HepG2 (cell line): ENCODE data around the gene RRP9. TPM values are rescaled to one million over a fixed set of nuclear protein-coding genes. Genes with fewer than 3 reads are reported as not detected.

Source experiments
- ATAC-seq: fragments of 200-7000 bp; cut with Tn5 transposase; 3 replicates; pipeline ENCODE4 v1.9.1; 2020; ENCODE audit warnings: mild to moderate bottlenecking, moderate library complexity
- BruUV-seq: library from RNA; stranded (reverse); fragments of 400-500 nt; replicated peaks from 2 replicates; lab custom pipeline; 2021; lab: Mats Ljungman, UMichigan
- CTCF ChIA-PET: fragments of 300-600 bp; formaldehyde crosslinking; extraction: SDS; loops from one replicate; lab custom pipeline; 2021; ENCODE audit warnings: low total read pairs, inconsistent platforms, low intra/inter-chr PET ratio; lab: Yijun Ruan, JAX
- POLR2A ChIA-PET: fragments of 350-600 bp; sonication (Branson Sonifier 250); formaldehyde crosslinking; loops from one replicate; lab custom pipeline; 2020; ENCODE audit warnings: antibody characterized with exemption, inconsistent platforms; lab: Yijun Ruan, JAX
- DNase-seq: peaks from one replicate; pipeline ENCODE4 v3.0.0-alpha.2; 2015; ENCODE audit warnings: low spot score
- FAIRE-seq: peaks from 3 replicates; lab custom pipeline; 2011; peaks lifted over from hg19 to GRCh38; lab: Jason Lieb, UNC
- H2AFZ ChIP-seq: one replicate; pipeline ENCODE4 v1.6.1; 2011; ENCODE audit warnings: low read length, inconsistent platforms
- H3K27ac ChIP-seq: fragments of 300-600 bp; 3 replicates; pipeline ENCODE4 v1.8.0; 2011; ENCODE audit warnings: mixed run types, mild to moderate bottlenecking, mixed read lengths, low read length, inconsistent platforms; ENCODE audit not compliant: insufficient read depth; ENCODE audit errors: extremely low read length
- H3K27me3 ChIP-seq, 2 experiments: fragments of 200-600 bp in 1 of 2; 2 replicates in 1 of 2; 3 replicates in 1 of 2; pipeline versions ENCODE4 v1.6.0 to v1.8.0; 2011; ENCODE audit warnings: low read length in 2 of 2, mild to moderate bottlenecking in 2 of 2, moderate library complexity in 2 of 2, inconsistent platforms in 1 of 2; ENCODE audit not compliant: insufficient read depth in 2 of 2, control insufficient read depth in 1 of 2
- H3K36me3 ChIP-seq, 2 experiments: fragments of 200-600 bp in 1 of 2; replicated peaks in 1 of 2; 2 replicates in 1 of 2; 3 replicates in 1 of 2; pipeline versions ENCODE4 v1.5.1 to v1.8.0; 2011; ENCODE audit warnings: low read length in 2 of 2, inconsistent platforms in 1 of 2; ENCODE audit not compliant: insufficient read depth in 2 of 2, control insufficient read depth in 1 of 2
- H3K4me1 ChIP-seq: 2 replicates; pipeline ENCODE4 v1.5.1; 2012; ENCODE audit warnings: low read length, inconsistent platforms; ENCODE audit not compliant: insufficient read depth
- H3K4me2 ChIP-seq: 2 replicates; pipeline ENCODE4 v1.6.0; 2011; ENCODE audit warnings: low read depth, low read length, inconsistent platforms
- H3K4me3 ChIP-seq, 3 experiments: fragments of 200-600 bp in 1 of 3; sonication (generic), shearing (Covaris generic) in 1 of 3; replicated peaks in 1 of 3; 2 replicates each; pipeline ENCODE4 v1.5.1; 2011 to 2016; ENCODE audit warnings: low read length in 3 of 3, inconsistent platforms in 2 of 3, low read depth in 2 of 3, mild to moderate bottlenecking in 2 of 3, control low read depth in 1 of 3, mixed read lengths in 1 of 3; ENCODE audit not compliant: insufficient read depth in 1 of 3
- H3K79me2 ChIP-seq: one replicate; pipeline ENCODE4 v1.6.1; 2011; ENCODE audit warnings: low read length, inconsistent platforms; ENCODE audit not compliant: insufficient read depth
- H3K9ac ChIP-seq: 2 replicates; pipeline ENCODE4 v1.6.0; 2011; ENCODE audit warnings: mild to moderate bottlenecking, low read depth, low read length, inconsistent platforms; ENCODE audit not compliant: insufficient read depth
- H3K9me3 ChIP-seq: 2 replicates; pipeline ENCODE4 v1.5.1; 2012; ENCODE audit warnings: mild to moderate bottlenecking, low read length
- H4K20me1 ChIP-seq: 2 replicates; pipeline ENCODE4 v1.6.0; 2011; ENCODE audit warnings: inconsistent platforms, mild to moderate bottlenecking, low read length, moderate library complexity; ENCODE audit not compliant: insufficient read depth
- GLMP ChIP-seq: sonication (generic); formaldehyde crosslinking; IDR thresholded peaks from 2 replicates; pipeline ENCODE4 v1.9.0; 2021; ENCODE audit warnings: missing genetic modification reagents, mild to moderate bottlenecking, borderline replicate concordance
- NFIB ChIP-seq: sonication (generic); formaldehyde crosslinking; IDR thresholded peaks from 2 replicates; pipeline ENCODE4 v1.9.0; 2021; ENCODE audit warnings: missing genetic modification reagents, mild to moderate bottlenecking, borderline replicate concordance
- RBFOX2 ChIP-seq: fragments of 200-400 bp; formaldehyde crosslinking; IDR thresholded peaks from 2 replicates; pipeline ENCODE4 v1.6.1; 2017; ENCODE audit warnings: low read depth, mild to moderate bottlenecking, low read length
- ZSCAN29 ChIP-seq: sonication (generic); formaldehyde crosslinking; conservative IDR thresholded peaks from 2 replicates; pipeline ENCODE4 v1.4.0; 2020; ENCODE audit warnings: mild to moderate bottlenecking, missing genetic modification reagents
- WGBS: methylation state at CpG from one replicate; pipeline ENCODE4 v1.1.6; 2017; ENCODE audit warnings: low lambda C conversion rate; 5-methylcytosine and 5-hydroxymethylcytosine counted together
- in situ Hi-C: cut with HindIII; loops from 2 replicates; pipeline ENCODE4 v1.10.0; 2017; ENCODE audit warnings: low pct_unique_long_range_greater_than_20kb; ENCODE audit not compliant: extremely low pct_ligation_motif_present
- intact Hi-C: fragments of 100-400 bp; cut with micrococcal nuclease; formaldehyde crosslinking; loops from one replicate; pipeline ENCODE4 v1.10.0; 2022; ENCODE audit not compliant: unreplicated experiment
- polyA plus RNA-seq, 8 experiments: library from polyadenylated mRNA; depleted of rRNA in 3 of 8; stranded (reverse) in 7 of 8; unstranded in 1 of 8; fragments of >200 nt; fragmentation: Illumina TruSeq in 4 of 8; extraction: Trizol in 4 of 8; gene quantifications; 2 replicates each; pipeline versions ENCODE4 v1.2.1 to v1.2.3, GENCODE V29; 2011 to 2016; ENCODE audit warnings: low read depth in 4 of 8, missing spikeins in 1 of 8, mixed read lengths in 1 of 8; ENCODE audit not compliant: insufficient read depth in 1 of 8
- total RNA-seq, 5 experiments: library from RNA; depleted of rRNA; stranded (reverse); fragments of >200 nt; fragmentation: Illumina TruSeq; extraction: Trizol; gene quantifications; 2 replicates each; pipeline ENCODE4 v1.2.3, GENCODE V29; 2016; ENCODE audit warnings: low read depth in 1 of 5
- TF ChIP-seq, protein P1 (sequence below): fragments of 450-650 bp; IDR thresholded peaks from 2 replicates; pipeline ENCODE4 v1.6.1; 2017; ENCODE audit warnings: mild to moderate bottlenecking
- TF ChIP-seq, protein P2 (sequence below): sonication (generic); formaldehyde crosslinking; IDR thresholded peaks from 2 replicates; pipeline ENCODE4 v1.4.0; 2020; ENCODE audit warnings: missing genetic modification reagents

The RRP9 gene
- total and polyA plus RNA-seq, 2 of the 13 experiments (the other 11 are each of a cell fraction or from before 2014, with no cell fraction given), result 14.8 to 44.0 TPM

DNA sequence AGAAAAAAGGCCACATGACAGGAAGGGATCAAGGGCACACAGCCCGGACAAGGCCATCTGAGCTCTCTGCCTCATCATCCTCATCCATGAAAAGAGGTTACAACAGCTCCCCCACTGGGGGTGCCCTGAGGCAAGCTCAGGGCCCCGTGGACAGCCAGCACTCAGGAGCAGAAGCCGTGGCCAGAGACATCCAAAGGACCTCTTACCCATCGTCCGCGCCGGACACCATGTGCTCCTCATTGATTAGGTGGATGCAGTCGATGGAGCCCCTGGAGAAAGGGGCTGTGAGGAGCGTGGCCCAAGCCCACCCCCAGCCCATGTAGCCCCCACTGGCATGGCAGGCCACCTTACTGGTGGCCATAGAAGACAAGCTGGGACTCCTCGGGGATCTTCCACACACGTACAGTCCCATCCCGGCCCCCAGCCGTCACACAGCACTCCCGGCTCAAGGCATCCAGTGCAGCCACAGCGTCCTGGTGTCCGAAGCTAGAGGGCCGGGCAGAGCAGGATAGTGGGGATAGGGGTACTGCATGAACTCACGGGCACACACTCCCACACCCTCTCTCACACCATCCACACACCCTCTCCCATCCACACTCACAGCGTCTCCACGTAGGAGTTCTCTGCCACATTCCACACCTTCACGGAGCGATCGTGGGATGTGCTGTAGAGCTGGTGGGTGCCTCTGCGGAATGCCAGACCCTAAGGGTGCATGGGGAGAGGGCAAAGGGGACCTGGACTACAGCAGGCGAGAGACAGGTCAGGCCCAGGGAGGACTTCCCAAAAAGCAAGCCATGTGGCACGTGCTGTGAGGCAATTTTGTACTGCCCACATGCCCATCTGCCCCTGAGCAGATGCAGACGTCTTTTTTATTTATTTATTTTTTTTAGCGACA is 6.5 kb downstream of the RRP9 start:
- POLR2A ChIA-PET, result no interaction called here
- CTCF ChIA-PET, result no interaction called here
- intact Hi-C loops (no loop called here), in situ Hi-C loops (no loop called here)
- no peak for FAIRE-seq
- BruUV-seq, result no TSS peak
- H3K9me3 ChIP-seq, result no peaks in the 10 kb centered on the region
- H2AFZ ChIP-seq, result no peak overlapping the region
- no peak overlapping the region for H3K9ac ChIP-seq
- H3K4me1 ChIP-seq, result peaks cover 17% of the 10 kb centered on the region
- TF ChIP-seq NFIB (no peak), RBFOX2 (0 out of 2 replicates have a peak, but pooled peaks have one; percentile 23)
- DNase-seq, result no peak
- H3K27ac ChIP-seq, result no peak overlapping the region
- no peak overlapping the region for H3K4me2 ChIP-seq
- WGBS, result 99% methylated on average over 17 of the region's 28 CpGs
- peaks cover 21 to 59% of the 10 kb centered on the region in 2 experiments; a peak in 4 of 5 replicates for H3K36me3 ChIP-seq
- H3K27me3 ChIP-seq, result no peaks in the 10 kb centered on the region
- no peaks in the 10 kb centered on the region; the same call in 1 of the 2 replicates for H4K20me1 ChIP-seq
- ATAC-seq, result no peak
- H3K79me2 ChIP-seq, result peaks cover 17% of the 10 kb centered on the region
- H3K4me3 ChIP-seq, result no peak overlapping the region

- DNase-seq, result no peak
- Histone ChIP-seq H3K9me3 (no peaks in the 10 kb centered on the region), H3K4me3 (no peak overlapping the region), H3K4me1 (peaks cover 7% of the 10 kb centered on the region), H4K20me1 (no peaks in the 10 kb centered on the region; the same call in 1 of the 2 replicates), H3K4me2 (no peak overlapping the region), H3K27me3 (no peaks in the 10 kb centered on the region), H3K79me2 (peaks cover 9% of the 10 kb centered on the region), H3K36me3 (peaks cover 21 to 59% of the 10 kb centered on the region in 2 experiments; a peak in 4 of 5 replicates), H2AFZ (no peak overlapping the region), H3K9ac (no peak overlapping the region), H3K27ac (no peak overlapping the region)
- no peak for ATAC-seq
- ChIA-PET CTCF (no interaction called here), POLR2A (interaction anchor here (3.3 kb wide), 1 partner anchor 7 kb away, joined by 15 read pairs; the partner anchor contains the start of gene RRP9)
- 100% methylated on average over 6 of the region's 11 CpGs for WGBS
- intact Hi-C loops, result no loop called here
- in situ Hi-C loops, result no loop called here
- BruUV-seq, result no TSS peak
- FAIRE-seq, result no peak
- TF ChIP-seq, protein P1, sequence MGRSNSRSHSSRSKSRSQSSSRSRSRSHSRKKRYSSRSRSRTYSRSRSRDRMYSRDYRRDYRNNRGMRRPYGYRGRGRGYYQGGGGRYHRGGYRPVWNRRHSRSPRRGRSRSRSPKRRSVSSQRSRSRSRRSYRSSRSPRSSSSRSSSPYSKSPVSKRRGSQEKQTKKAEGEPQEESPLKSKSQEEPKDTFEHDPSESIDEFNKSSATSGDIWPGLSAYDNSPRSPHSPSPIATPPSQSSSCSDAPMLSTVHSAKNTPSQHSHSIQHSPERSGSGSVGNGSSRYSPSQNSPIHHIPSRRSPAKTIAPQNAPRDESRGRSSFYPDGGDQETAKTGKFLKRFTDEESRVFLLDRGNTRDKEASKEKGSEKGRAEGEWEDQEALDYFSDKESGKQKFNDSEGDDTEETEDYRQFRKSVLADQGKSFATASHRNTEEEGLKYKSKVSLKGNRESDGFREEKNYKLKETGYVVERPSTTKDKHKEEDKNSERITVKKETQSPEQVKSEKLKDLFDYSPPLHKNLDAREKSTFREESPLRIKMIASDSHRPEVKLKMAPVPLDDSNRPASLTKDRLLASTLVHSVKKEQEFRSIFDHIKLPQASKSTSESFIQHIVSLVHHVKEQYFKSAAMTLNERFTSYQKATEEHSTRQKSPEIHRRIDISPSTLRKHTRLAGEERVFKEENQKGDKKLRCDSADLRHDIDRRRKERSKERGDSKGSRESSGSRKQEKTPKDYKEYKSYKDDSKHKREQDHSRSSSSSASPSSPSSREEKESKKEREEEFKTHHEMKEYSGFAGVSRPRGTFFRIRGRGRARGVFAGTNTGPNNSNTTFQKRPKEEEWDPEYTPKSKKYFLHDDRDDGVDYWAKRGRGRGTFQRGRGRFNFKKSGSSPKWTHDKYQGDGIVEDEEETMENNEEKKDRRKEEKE, result no peak
- TF ChIP-seq ZSCAN29 (CRISPR knock-in tag) (no peak), GLMP (CRISPR knock-in tag) (no peak)
- TF ChIP-seq, protein P2, sequence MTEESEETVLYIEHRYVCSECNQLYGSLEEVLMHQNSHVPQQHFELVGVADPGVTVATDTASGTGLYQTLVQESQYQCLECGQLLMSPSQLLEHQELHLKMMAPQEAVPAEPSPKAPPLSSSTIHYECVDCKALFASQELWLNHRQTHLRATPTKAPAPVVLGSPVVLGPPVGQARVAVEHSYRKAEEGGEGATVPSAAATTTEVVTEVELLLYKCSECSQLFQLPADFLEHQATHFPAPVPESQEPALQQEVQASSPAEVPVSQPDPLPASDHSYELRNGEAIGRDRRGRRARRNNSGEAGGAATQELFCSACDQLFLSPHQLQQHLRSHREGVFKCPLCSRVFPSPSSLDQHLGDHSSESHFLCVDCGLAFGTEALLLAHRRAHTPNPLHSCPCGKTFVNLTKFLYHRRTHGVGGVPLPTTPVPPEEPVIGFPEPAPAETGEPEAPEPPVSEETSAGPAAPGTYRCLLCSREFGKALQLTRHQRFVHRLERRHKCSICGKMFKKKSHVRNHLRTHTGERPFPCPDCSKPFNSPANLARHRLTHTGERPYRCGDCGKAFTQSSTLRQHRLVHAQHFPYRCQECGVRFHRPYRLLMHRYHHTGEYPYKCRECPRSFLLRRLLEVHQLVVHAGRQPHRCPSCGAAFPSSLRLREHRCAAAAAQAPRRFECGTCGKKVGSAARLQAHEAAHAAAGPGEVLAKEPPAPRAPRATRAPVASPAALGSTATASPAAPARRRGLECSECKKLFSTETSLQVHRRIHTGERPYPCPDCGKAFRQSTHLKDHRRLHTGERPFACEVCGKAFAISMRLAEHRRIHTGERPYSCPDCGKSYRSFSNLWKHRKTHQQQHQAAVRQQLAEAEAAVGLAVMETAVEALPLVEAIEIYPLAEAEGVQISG (CRISPR knock-in tag), result no peak
Measured at GRCh38 chr3:51934139-51934850, 7.4 kb downstream of the RRP9 start.
